VCaP (cell line): Measurements from ENCODE around the gene HIGD1A.

ENCODE experiments used
- H3K27ac ChIP-seq: fragments of 450-650 bp; 2 replicates; pipeline ENCODE4 v1.5.1; 2017
- TF ChIP-seq, protein P1 (sequence below): fragments of 450-650 bp; conservative IDR thresholded peaks from 2 replicates; pipeline ENCODE4 v1.5.1; 2017; ENCODE audit warnings: mild to moderate bottlenecking, moderate library complexity

HIGD1A gene

DNA sequence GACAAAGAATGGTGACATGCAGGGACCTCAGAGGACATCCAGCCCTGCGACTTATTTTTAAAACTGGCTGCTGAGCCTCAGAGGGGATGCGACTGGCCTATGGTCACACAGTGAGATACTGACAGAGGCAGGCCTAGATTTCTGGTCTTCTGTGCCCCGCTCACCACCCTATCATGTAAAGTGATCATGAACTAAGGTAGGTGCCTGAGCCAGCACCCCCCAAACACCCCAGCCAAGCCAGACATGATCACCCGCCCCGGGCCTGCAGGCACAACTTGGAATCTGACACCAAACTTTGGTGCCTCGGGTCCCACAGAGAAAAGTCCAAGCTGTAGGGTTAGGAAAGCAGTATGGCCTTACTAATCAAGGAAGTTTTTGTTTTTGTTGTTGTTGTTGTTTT lies 67.8 kb downstream of the HIGD1A start:
- H3K27ac ChIP-seq = no peak overlapping the region
- TF ChIP-seq, protein P1, sequence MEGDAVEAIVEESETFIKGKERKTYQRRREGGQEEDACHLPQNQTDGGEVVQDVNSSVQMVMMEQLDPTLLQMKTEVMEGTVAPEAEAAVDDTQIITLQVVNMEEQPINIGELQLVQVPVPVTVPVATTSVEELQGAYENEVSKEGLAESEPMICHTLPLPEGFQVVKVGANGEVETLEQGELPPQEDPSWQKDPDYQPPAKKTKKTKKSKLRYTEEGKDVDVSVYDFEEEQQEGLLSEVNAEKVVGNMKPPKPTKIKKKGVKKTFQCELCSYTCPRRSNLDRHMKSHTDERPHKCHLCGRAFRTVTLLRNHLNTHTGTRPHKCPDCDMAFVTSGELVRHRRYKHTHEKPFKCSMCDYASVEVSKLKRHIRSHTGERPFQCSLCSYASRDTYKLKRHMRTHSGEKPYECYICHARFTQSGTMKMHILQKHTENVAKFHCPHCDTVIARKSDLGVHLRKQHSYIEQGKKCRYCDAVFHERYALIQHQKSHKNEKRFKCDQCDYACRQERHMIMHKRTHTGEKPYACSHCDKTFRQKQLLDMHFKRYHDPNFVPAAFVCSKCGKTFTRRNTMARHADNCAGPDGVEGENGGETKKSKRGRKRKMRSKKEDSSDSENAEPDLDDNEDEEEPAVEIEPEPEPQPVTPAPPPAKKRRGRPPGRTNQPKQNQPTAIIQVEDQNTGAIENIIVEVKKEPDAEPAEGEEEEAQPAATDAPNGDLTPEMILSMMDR = no peak

DNA sequence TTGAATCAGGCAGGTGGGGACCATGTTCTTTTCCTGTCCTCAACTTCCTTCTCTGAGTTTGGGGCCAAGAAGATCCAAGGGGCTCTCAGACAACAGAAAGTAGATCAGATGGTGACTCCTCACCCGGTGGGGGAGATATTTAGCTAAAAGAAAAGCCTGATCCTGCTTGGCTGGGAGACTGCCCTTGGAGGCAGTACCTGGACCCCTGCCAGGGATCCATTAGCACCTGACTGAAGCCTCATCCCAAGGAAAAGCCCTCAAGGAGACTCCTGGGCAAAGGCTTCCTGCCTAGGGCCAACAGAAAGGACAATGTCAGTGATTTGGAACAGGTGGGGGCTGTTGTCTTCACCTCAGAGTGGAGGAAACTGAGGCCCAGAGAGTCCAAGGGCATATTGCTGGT lies 68.2 kb downstream of the HIGD1A start:
- no peak overlapping the region for H3K27ac ChIP-seq

DNA sequence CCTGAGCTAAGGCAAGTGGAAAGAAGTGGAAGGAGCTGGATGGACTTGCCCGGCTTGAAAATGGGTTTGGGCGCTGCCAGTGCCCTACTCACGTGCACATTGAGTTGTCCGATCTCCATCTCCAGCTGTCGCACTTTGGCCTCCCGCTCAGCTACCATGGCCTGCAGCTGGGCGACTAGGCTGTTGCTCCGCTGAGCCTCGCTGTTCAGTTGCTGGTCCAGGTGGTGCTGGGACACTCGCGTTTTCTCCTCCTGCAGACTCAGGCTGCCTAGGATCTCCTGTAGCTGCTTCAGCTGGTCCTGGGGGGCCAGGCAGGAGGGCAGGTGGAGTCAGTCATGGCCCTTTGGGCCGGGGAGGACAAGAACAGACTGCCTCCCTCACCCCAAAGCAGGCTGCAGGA lies 68.7 kb downstream of the HIGD1A start:
- TF ChIP-seq, protein P1 = no peak

More for the DNA sequence above, 68.2 kb downstream of the HIGD1A start:
- TF ChIP-seq, protein P1 = no peak

DNA sequence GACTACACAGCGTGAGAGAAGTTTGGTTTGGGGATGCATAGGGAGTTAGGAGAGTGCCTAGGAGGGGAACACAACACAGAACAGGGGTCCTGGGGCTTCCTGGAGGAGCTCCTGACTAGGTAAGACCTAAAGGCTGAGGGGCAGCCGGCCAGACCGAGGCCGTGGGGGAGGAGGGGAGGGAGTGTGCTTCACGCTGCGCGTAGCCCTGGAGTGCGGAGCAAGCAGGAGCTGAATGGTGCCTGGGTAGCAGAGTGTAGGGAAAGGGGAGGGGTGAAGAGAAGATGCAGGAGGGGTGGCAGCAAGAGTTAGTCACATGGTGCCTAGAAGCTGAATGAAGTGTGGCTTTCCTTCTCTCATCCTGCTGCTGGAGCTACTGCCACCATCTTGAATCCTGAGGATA lies 69.3 kb downstream of the HIGD1A start:
- TF ChIP-seq, protein P1 = no peak
- no peak overlapping the region for H3K27ac ChIP-seq

More for the DNA sequence above, 68.7 kb downstream of the HIGD1A start:
- no peak overlapping the region for H3K27ac ChIP-seq

DNA sequence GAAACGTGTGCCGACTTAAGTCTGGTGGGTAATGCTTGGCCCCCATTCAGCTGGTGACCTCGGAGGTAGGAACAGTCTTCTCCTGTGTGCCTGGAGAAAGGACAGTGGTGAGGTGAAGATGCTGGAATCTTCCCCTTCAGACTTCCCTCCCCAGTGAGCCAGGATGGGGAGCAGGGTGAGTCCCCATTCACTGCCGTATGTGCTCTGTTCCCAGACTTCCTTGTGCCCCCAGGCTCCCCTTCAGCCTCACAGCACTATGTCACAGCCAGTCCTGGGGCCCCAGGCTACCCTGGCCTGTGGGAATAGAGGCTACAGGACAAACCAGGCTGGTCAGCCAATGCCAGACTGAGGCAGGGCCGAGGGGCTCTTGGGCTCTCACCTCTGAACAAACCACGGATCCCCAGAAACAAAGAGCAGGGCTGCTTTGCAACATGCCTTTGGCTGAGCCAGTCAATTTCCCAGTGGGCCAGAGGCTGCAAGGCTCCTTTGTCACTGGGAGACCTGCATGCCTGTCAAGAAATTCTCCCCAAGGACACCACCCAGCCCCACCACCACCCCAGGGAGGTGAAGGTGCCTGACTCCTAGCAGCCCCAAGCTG lies 69.9 kb downstream of the HIGD1A start:
- TF ChIP-seq, protein P1 = no peak
- no peak overlapping the region for H3K27ac ChIP-seq

DNA sequence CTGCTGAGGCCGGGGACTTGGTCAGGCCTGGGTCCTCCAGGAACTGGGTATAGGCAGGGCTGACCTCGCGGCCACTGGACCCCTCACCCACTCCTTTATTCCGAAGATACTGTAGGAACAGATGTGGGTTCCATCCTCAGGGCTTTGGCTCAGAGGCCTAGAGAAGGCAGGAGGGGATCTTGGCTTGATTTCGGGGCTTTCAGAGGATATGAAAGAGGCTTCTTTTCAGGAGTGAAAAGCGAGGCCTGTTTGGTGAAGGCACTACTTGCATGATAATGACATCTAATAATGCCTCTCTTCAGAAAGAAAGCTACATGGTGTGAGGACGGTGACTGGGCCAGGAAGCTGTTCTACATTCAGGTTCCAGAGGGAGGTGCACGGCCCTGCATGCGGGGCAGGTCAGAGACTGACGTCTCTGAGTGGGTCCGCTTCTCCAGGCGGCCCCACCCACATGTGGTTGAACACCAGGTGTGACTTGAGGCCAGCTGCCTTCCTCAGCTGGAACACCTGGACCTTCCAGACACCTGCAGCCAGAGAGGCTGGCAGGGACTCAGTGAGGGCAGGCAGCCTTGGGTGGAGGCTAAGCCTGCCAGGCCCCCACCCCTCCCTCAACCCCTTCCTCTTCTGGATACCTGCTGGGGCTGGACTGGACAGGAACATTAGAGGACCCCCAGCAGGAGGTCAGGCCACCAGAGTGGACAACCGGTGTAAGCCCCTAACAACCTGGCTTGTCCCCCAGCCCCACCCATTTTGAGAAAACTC lies 70.6 kb downstream of the HIGD1A start:
- TF ChIP-seq, protein P1 = no peak
- no peak overlapping the region for H3K27ac ChIP-seq
